ENCODE results near the gene HTR3C. TPM values are rescaled to one million over a fixed set of nuclear protein-coding genes. Genes with fewer than 3 reads are reported as not detected.

Gene HTR3C
- total RNA-seq, 1 donor from 2014 or later = not detected

GRCh38 chr3:184040010-184040409 lies 12.8 kb upstream of the HTR3C start:
- TF ChIP-seq CTCF (IDR thresholded peaks at IDR 0.05) = peak; percentile 70
- peaks cover 12% of the 10 kb centered on the region for H3K27me3 Mint-ChIP-seq (ENCODE audit: low read depth)
- no peak overlapping the region for H3K27ac Mint-ChIP-seq (ENCODE audit: unreplicated experiment)
- H3K9me3 Mint-ChIP-seq (ENCODE audit: low read depth) = no peaks in the 10 kb centered on the region
- H3K4me1 Mint-ChIP-seq (ENCODE audit: low read depth) = no peaks in the 10 kb centered on the region
- no peaks in the 10 kb centered on the region for H3K36me3 Mint-ChIP-seq (ENCODE audit: low read depth)
- H3K4me3 Mint-ChIP-seq (ENCODE audit: unreplicated experiment) = no peak overlapping the region
- DNase-seq (ENCODE audit: low spot score) = no peak

DNA sequence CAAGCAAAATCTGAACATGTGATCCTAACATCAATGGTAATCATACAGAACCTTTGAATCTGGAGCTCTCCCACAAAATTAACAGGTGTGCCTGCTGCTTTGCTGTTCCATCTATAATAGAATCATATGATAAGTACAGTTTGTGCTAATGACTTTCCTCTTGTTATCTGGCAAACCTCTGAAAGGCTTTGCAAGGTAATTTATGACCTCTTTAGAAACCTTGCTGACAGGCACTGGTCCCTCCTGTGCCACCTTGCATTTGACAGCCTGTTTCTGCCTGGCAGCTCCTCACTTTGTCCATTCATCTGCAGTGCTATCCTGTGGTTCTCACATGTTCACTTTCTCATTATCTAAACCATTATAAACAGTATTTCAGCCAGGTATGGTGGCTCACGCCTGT lies 10.2 kb upstream of the HTR3C start:
- no peak overlapping the region for H3K27ac Mint-ChIP-seq (ENCODE audit: unreplicated experiment)
- H3K4me1 Mint-ChIP-seq (ENCODE audit: low read depth) = no peaks in the 10 kb centered on the region
- peaks cover 6% of the 10 kb centered on the region for H3K27me3 Mint-ChIP-seq (ENCODE audit: low read depth)
- no peaks in the 10 kb centered on the region for H3K9me3 Mint-ChIP-seq (ENCODE audit: low read depth)
- H3K4me3 Mint-ChIP-seq (ENCODE audit: unreplicated experiment) = no peak overlapping the region
- no peak for DNase-seq (ENCODE audit: low spot score)
- no peak for TF ChIP-seq CTCF (IDR thresholded peaks at IDR 0.05)
- H3K36me3 Mint-ChIP-seq (ENCODE audit: low read depth) = no peaks in the 10 kb centered on the region

- H3K4me3 Mint-ChIP-seq (ENCODE audit: unreplicated experiment) = no peak overlapping the region
- no peaks in the 10 kb centered on the region for H3K36me3 Mint-ChIP-seq (ENCODE audit: low read depth)
- no peaks in the 10 kb centered on the region for H3K4me1 Mint-ChIP-seq (ENCODE audit: low read depth)
- TF ChIP-seq CTCF (IDR thresholded peaks at IDR 0.05) = no peak
- no peak for DNase-seq (ENCODE audit: low spot score)
- no peak overlapping the region for H3K27ac Mint-ChIP-seq (ENCODE audit: unreplicated experiment)
- peaks cover 12% of the 10 kb centered on the region for H3K27me3 Mint-ChIP-seq (ENCODE audit: low read depth)
- no peaks in the 10 kb centered on the region for H3K9me3 Mint-ChIP-seq (ENCODE audit: low read depth)
Measured at GRCh38 chr3:184045995-184046394, 6.9 kb upstream of the HTR3C start.

GRCh38 chr3:184050217-184050847 lies 2.5 kb upstream of the HTR3C start:
- no peak for TF ChIP-seq CTCF (IDR thresholded peaks at IDR 0.05)
- DNase-seq (ENCODE audit: low spot score) = no peak
- Mint-ChIP-seq H3K9me3 (ENCODE audit: low read depth) (no peaks in the 10 kb centered on the region), H3K27me3 (ENCODE audit: low read depth) (peaks cover 35% of the 10 kb centered on the region), H3K36me3 (ENCODE audit: low read depth) (no peaks in the 10 kb centered on the region), H3K4me1 (ENCODE audit: low read depth) (no peaks in the 10 kb centered on the region), H3K27ac (ENCODE audit: unreplicated experiment) (no peak overlapping the region), H3K4me3 (ENCODE audit: unreplicated experiment) (no peak overlapping the region)

DNA sequence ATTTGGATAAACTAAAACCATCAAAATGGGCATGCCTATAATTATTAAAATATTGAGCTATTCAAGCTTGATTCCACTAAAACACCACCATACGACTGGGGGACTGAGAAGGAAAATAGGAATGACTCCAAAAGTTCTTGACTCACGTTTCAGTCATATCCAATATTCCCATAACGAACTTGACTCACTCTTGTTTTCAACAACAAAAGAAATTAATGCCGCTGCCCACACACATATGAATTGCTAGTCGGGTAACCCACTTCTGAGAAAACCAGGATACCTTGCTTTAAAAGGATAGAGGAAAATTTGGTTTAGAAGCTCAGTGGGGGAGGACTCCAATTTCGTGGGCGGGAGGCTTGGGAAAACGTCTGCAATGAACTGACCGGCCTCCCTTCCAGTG lies 5.2 kb downstream of the HTR3C start:
- DNase-seq (ENCODE audit: low spot score) = no peak
- TF ChIP-seq CTCF (IDR thresholded peaks at IDR 0.05) = no peak
- Mint-ChIP-seq H3K9me3 (ENCODE audit: low read depth) (no peaks in the 10 kb centered on the region), H3K4me3 (ENCODE audit: unreplicated experiment) (no peak overlapping the region), H3K36me3 (ENCODE audit: low read depth) (no peaks in the 10 kb centered on the region), H3K27ac (ENCODE audit: unreplicated experiment) (no peak overlapping the region), H3K4me1 (ENCODE audit: low read depth) (no peaks in the 10 kb centered on the region), H3K27me3 (ENCODE audit: low read depth) (peaks cover 40% of the 10 kb centered on the region)
